Esophagus muscularis mucosa (tissue), 4 donors: ENCODE results near the gene GGCX.

ENCODE experiments used
- EP300 ChIP-seq: sonication (generic); formaldehyde crosslinking; IDR thresholded peaks from one replicate; pipeline ENCODE4 v1.6.1; 2017; ENCODE audit warnings: antibody characterized with exemption
- POLR2A ChIP-seq: fragments of 450-650 bp; IDR thresholded peaks from one replicate; pipeline ENCODE4 v1.6.1; 2017; ENCODE audit warnings: antibody characterized with exemption, moderate library complexity, mild to moderate bottlenecking, low read depth
- POLR2AphosphoS5 ChIP-seq, 2 donors: sonication (generic); formaldehyde crosslinking; IDR thresholded peaks; one replicate each; pipeline ENCODE4 v1.6.1; 2017; ENCODE audit warnings: antibody characterized with exemption in 2 of 2
- TF ChIP-seq, protein P1 (sequence below), 3 experiments: fragments of 200-600 bp in 2 of 3; fragments of 450-650 bp in 1 of 3; sonication (generic) in 2 of 3; IDR thresholded peaks; one replicate each; pipeline ENCODE4 v1.5.1; 2017 to 2019; ENCODE audit warnings: antibody characterized with exemption in 3 of 3, mild to moderate bottlenecking in 2 of 3, moderate library complexity in 1 of 3

DNA sequence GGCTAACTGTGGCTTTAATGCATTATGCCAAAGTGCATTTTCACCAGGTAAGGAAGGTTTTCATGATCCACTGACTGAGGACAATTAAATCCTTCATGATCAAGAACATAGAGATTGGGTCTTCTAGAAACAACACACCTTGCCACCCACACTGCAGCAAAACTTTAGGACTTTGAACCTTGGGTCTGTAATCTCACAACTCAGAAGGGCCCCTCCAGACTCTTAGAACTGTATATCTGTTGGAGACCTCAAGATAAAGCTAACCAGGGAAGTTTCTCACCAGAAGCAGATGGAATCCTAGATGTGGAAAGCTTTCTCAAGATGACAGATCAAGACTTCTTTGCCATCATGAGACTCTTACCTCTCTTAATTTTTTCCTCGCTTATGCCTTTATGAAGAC lies 64.9 kb downstream of the GGCX start:
- TF ChIP-seq EP300, result no peak
- TF ChIP-seq, protein P1, sequence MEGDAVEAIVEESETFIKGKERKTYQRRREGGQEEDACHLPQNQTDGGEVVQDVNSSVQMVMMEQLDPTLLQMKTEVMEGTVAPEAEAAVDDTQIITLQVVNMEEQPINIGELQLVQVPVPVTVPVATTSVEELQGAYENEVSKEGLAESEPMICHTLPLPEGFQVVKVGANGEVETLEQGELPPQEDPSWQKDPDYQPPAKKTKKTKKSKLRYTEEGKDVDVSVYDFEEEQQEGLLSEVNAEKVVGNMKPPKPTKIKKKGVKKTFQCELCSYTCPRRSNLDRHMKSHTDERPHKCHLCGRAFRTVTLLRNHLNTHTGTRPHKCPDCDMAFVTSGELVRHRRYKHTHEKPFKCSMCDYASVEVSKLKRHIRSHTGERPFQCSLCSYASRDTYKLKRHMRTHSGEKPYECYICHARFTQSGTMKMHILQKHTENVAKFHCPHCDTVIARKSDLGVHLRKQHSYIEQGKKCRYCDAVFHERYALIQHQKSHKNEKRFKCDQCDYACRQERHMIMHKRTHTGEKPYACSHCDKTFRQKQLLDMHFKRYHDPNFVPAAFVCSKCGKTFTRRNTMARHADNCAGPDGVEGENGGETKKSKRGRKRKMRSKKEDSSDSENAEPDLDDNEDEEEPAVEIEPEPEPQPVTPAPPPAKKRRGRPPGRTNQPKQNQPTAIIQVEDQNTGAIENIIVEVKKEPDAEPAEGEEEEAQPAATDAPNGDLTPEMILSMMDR (IDR thresholded peaks at IDR 0.05), result no peak
- no peak for TF ChIP-seq POLR2A
- no peak for TF ChIP-seq POLR2AphosphoS5 (IDR thresholded peaks at IDR 0.05)
